22Rv1 (cell line): ENCODE measurements around the gene SH3BP5.

Experiments
- H3K27ac ChIP-seq: fragments of 450-650 bp; 2 replicates; pipeline ENCODE4 v1.5.1; 2017
- ZFX ChIP-seq: fragments of 450-650 bp; IDR thresholded peaks from 2 replicates; pipeline ENCODE4 v1.6.1; 2017; ENCODE audit warnings: antibody characterized with exemption, borderline replicate concordance
- TF ChIP-seq, protein P1 (sequence below): fragments of 450-650 bp; IDR thresholded peaks from 2 replicates; pipeline ENCODE4 v1.5.1; 2017; ENCODE audit warnings: mild to moderate bottlenecking

The SH3BP5 gene

DNA sequence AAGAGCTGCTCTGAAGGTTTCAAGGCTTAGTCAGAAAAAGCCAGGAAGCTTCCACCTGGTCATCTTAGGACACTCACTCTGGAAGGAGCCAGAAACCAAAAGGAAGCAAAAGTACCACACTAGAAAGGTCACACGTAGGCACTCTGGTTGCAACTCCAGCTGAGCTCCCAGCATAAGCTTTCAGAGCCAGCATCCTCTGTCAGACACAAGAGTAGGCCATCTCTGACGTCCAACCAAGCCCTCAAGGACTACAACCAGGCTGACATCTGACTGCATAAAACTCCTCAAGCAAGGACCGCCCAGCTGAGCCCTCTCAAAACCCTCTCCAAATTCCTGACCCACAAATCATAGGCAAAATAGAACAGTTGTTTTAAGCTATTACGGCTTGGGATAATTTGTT lies 12.8 kb downstream of the SH3BP5 start:
- no peak for TF ChIP-seq ZFX
- TF ChIP-seq, protein P1, sequence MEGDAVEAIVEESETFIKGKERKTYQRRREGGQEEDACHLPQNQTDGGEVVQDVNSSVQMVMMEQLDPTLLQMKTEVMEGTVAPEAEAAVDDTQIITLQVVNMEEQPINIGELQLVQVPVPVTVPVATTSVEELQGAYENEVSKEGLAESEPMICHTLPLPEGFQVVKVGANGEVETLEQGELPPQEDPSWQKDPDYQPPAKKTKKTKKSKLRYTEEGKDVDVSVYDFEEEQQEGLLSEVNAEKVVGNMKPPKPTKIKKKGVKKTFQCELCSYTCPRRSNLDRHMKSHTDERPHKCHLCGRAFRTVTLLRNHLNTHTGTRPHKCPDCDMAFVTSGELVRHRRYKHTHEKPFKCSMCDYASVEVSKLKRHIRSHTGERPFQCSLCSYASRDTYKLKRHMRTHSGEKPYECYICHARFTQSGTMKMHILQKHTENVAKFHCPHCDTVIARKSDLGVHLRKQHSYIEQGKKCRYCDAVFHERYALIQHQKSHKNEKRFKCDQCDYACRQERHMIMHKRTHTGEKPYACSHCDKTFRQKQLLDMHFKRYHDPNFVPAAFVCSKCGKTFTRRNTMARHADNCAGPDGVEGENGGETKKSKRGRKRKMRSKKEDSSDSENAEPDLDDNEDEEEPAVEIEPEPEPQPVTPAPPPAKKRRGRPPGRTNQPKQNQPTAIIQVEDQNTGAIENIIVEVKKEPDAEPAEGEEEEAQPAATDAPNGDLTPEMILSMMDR = no peak
- no peak overlapping the region for H3K27ac ChIP-seq

DNA sequence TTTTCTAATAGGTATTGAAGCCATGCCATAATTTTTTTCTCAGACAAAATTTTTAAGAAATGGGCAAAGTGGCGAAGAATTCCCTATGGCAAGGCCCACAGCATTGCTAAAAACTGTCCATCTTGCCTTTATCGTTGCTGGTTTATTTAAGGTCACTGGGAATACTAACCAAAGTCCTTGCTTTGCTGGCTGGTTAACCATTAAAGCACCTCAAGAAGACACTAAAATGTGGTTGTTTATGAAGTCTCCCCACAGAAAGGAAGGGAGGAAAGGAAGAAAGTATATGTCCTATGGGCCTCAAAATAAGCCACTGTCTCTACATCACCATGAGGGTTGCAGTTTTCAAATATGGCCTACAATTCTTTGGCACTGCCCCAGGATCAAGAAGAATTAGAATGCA lies 13.2 kb downstream of the SH3BP5 start:
- no peak for TF ChIP-seq ZFX
- TF ChIP-seq, protein P1 = no peak
- no peak overlapping the region for H3K27ac ChIP-seq

- no peak overlapping the region for H3K27ac ChIP-seq
- TF ChIP-seq, protein P1 = no peak
- TF ChIP-seq ZFX = no peak
These were observed 13.7 kb downstream of the SH3BP5 start for GRCh38 chr3:15318661-15319060.

DNA sequence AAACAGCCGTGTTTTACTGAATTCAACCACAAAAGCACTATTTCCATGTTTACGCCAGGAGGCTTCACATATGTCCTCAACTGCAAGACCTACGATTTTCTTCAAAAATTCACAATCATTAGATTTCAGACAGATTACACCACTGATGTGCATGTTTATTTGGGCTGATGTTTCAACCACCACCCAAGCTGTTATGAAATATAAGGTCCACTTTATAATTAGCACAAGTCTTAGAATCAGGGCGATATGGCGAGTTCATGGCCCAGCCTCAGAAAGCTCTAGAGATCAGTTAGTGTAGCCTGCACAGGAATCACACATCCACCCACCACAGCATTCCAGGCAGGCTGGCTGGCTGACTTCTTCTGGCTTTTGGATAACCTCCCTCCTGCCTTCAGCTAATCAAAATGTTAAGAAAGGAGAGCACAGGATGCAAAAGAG lies 15.4 kb downstream of the SH3BP5 start:
- no peak overlapping the region for H3K27ac ChIP-seq
- TF ChIP-seq, protein P1 = no peak
- TF ChIP-seq ZFX = no peak

GRCh38 chr3:15315003-15315402 lies 17.4 kb downstream of the SH3BP5 start:
- TF ChIP-seq, protein P1 = no peak
- TF ChIP-seq ZFX = no peak
- no peak overlapping the region for H3K27ac ChIP-seq

DNA sequence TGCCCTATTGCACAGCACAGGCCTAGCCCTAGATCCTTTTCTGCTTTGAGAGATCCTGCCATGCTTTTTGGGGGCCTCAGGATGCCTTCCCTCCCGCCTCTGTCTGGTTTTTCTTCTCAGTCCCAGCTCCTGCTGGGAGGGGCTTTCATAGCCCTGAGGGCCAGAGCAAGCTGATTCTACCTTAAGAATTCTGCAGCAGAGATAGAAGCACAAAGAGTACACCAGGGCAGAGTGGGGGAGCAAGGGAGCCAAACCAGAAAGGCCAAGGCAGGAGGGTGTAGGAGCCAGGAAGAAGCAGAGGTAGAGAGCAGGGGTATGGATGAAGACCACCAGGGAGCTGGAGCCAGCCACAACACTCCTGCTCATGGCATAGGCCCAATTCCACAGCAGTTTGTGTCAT lies 18.1 kb downstream of the SH3BP5 start:
- TF ChIP-seq, protein P1 = no peak
- no peak for TF ChIP-seq ZFX
- no peak overlapping the region for H3K27ac ChIP-seq

DNA sequence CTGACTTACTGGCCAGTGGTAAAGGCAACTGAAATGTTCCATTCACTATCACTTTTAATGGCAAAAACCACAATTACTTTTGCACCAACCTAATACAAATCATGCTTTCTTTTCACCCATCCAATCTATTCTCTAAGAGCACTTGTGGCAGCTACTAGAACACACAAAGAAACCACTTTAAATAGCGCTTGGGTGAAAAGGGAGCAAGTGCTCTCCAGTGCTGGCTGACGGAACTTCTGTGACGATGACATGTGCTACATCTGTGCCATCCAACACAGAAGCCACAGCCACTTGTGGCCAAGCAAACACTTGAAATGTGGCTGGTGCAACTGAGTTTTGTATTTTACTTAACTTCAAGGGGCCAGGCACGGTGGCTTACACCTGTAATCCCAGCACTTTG lies 18.9 kb downstream of the SH3BP5 start:
- H3K27ac ChIP-seq = no peak overlapping the region
- no peak for TF ChIP-seq ZFX
- TF ChIP-seq, protein P1 = no peak
